Fibroblast of the aortic adventitia (primary cell): ENCODE measurements around the gene MEGF10. TPM values are rescaled to one million over a fixed set of nuclear protein-coding genes. Genes with fewer than 3 reads are reported as not detected.

Experiments used
- DNase-seq: peaks from one replicate; pipeline ENCODE4 v3.0.0-alpha.2; 2010; ENCODE audit warnings: low read depth
- H3K4me3 ChIP-seq: 2 replicates; pipeline ENCODE4 v1.5.1; 2011; ENCODE audit warnings: low read depth, mild to moderate bottlenecking, control low read depth, low read length, moderate library complexity
- total RNA-seq: library from RNA; depleted of rRNA; stranded (reverse); fragments of >200 nt; gene quantifications from 2 replicates; pipeline ENCODE4 v1.2.3, GENCODE V29; 2012; ENCODE audit warnings: low replicate concordance
- TF ChIP-seq, protein P1 (sequence below): IDR thresholded peaks from 2 replicates; pipeline ENCODE4 v1.5.1; 2011; ENCODE audit warnings: mild to moderate bottlenecking, low read length, control low read depth, inconsistent platforms; ENCODE audit not compliant: insufficient read depth

The MEGF10 gene
- total RNA-seq, 1 donor, result not detected

DNA sequence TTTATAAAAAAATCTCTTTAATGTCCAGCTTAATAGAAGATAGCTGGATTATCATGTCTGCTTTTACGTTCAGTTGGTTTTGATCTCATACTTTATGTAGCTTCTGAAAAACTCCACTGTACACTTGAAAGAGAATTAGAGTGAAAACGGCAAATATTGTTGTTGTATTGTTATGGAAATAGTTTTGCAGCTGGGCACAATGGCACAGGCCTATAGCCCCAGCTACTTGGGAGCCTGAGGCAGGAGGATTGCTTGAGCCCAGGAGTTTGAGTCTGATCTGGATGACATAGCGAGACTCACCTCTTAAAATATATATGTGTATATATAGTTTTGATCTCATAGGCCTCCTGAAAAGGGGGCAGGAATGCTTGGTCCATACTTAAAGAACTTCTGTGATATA lies 159.4 kb downstream of the MEGF10 start:
- TF ChIP-seq, protein P1, sequence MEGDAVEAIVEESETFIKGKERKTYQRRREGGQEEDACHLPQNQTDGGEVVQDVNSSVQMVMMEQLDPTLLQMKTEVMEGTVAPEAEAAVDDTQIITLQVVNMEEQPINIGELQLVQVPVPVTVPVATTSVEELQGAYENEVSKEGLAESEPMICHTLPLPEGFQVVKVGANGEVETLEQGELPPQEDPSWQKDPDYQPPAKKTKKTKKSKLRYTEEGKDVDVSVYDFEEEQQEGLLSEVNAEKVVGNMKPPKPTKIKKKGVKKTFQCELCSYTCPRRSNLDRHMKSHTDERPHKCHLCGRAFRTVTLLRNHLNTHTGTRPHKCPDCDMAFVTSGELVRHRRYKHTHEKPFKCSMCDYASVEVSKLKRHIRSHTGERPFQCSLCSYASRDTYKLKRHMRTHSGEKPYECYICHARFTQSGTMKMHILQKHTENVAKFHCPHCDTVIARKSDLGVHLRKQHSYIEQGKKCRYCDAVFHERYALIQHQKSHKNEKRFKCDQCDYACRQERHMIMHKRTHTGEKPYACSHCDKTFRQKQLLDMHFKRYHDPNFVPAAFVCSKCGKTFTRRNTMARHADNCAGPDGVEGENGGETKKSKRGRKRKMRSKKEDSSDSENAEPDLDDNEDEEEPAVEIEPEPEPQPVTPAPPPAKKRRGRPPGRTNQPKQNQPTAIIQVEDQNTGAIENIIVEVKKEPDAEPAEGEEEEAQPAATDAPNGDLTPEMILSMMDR, result no peak
- H3K4me3 ChIP-seq, result no peak overlapping the region
- DNase-seq, result no peak

DNA sequence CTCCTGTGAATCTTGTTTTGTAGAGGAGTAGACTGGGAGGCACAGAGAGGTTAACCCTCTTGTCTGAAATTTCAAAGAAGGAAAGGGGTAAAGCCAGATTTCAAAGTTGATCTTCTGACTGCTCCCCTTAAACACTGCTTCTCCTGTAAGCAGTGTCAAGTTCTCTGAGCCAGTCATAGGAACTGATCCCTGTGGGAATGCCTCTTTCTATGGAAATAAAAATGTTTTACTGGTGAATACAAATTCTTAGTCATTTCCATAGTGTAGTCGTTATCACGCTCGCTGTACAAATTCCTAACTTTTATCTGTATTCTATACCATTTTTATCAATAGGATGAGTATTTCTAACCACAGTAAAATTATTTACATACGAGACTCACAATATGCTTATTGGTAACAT lies 160.5 kb downstream of the MEGF10 start:
- DNase-seq, result no peak
- TF ChIP-seq, protein P1, result no peak
- no peak overlapping the region for H3K4me3 ChIP-seq

DNA sequence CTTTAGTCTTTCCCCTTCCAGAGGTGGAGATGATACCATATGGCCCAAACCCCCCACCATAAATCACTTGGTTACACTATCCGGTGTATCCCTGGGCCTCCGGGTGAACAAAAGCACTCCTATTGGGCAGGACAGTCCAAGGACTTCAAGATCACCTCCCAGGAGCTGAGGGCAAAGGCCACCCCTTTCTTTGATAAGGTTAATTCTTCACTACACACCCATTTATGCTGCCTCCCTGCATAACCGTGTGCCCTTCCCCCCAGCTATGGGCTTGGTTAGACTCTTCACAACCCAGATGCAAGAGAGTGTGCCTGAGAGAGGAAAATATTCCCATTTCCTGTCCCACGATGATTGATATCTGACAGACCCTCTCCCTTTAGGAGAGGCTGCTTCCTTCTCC lies 162.0 kb downstream of the MEGF10 start:
- TF ChIP-seq, protein P1, result no peak
- H3K4me3 ChIP-seq, result no peak overlapping the region
- no peak for DNase-seq

DNA sequence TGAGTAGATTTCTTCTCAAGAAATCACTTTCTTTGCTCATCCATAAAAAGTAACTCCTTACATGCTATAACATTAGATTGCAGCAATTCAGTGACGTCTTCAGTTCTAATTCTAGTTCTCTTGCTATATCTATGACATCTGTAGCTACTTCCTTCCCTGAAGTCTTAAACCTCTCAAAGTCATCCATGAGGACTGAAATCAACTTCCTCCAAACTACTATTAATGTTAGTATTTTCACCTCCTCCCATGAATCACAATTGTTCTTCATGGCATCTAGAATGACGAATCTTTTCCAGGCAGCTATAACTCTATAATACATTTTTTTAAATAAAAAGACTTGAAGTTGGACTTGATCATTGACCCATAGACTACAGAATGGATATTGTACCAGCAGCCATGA lies 180.6 kb downstream of the MEGF10 start:
- TF ChIP-seq, protein P1, result no peak
- DNase-seq, result no peak
- H3K4me3 ChIP-seq, result no peak overlapping the region

DNA sequence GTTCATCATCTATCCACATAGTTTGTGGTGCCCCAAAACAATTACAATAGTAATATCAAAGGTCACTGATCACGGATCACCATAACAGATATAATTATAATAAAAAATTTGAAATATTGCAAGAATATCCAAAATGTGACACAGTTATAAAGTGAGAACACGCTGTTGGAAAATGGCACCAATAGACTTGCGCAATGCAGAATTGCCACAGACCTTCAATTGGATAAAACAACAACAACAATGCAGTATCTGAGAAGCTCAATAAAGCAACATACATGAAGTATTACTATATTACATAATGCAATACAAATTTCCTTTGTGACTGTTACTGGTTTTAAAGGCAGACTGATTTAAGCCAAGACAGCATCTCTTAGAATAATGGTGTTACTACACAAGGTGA lies 182.1 kb downstream of the MEGF10 start:
- TF ChIP-seq, protein P1, result no peak
- DNase-seq, result no peak
- no peak overlapping the region for H3K4me3 ChIP-seq

DNA sequence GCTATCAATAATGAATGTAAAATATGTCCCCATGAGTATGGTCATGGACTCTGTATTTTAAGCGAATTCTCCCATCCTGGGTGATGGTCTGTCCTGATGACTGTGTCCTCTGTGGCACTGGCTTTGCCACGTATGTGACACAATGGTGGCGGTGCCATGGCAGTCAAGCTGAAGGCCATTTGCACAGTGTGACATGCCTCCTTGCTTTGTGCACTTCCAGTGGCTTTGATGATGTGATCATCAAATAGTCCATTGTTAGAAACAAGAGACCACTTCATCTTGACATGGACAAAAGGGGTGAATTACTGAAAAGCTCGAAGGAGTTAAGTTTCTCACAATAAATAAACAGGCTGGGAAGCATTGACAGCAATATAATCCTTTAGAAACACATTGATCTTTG lies 195.9 kb downstream of the MEGF10 start:
- no peak overlapping the region for H3K4me3 ChIP-seq
- no peak for DNase-seq
- TF ChIP-seq, protein P1, result no peak
